KMS-11 (cell line): ENCODE results near the gene LPP.

Source experiments
- H2AFZ ChIP-seq: fragments of 200-600 bp; sonication (generic); 2 replicates; pipeline ENCODE4 v1.6.1; 2016; ENCODE audit warnings: antibody characterized with exemption, mixed run types, low read depth
- H3K27ac ChIP-seq: fragments of 200-600 bp; sonication (generic); 2 replicates; pipeline ENCODE4 v1.6.1; 2016; ENCODE audit warnings: mild to moderate bottlenecking, mixed run types
- H3K27me3 ChIP-seq: fragments of 200-600 bp; sonication (generic); 2 replicates; pipeline ENCODE4 v1.6.1; 2017; ENCODE audit warnings: mild to moderate bottlenecking, low read depth, mixed run types, moderate library complexity; ENCODE audit not compliant: insufficient read depth
- H3K36me3 ChIP-seq: fragments of 200-600 bp; sonication (generic); 2 replicates; pipeline ENCODE4 v1.6.1; 2017; ENCODE audit warnings: mild to moderate bottlenecking, mixed run types; ENCODE audit not compliant: insufficient read depth
- H3K4me1 ChIP-seq: fragments of 200-600 bp; sonication (generic); 2 replicates; pipeline ENCODE4 v1.6.1; 2016; ENCODE audit warnings: mild to moderate bottlenecking, low read depth, mixed run types; ENCODE audit not compliant: poor library complexity, severe bottlenecking
- H3K4me2 ChIP-seq: fragments of 200-600 bp; sonication (generic); 2 replicates; pipeline ENCODE4 v1.7.0; 2016; ENCODE audit warnings: mild to moderate bottlenecking, mixed run types
- H3K4me3 ChIP-seq: fragments of 200-600 bp; sonication (generic); IDR thresholded peaks from 2 replicates; pipeline ENCODE4 v1.6.1; 2017; ENCODE audit warnings: low read depth, low read length, mixed read lengths; ENCODE audit not compliant: insufficient read depth
- H3K79me2 ChIP-seq: fragments of 200-600 bp; sonication (generic); 2 replicates; pipeline ENCODE4 v1.6.1; 2016; ENCODE audit warnings: low read depth, mixed run types; ENCODE audit not compliant: insufficient read depth
- H3K9ac ChIP-seq: fragments of 200-600 bp; sonication (generic); 2 replicates; pipeline ENCODE4 v1.6.1; 2016; ENCODE audit warnings: mild to moderate bottlenecking, mixed run types
- H4K20me1 ChIP-seq: fragments of 200-600 bp; sonication (generic); 2 replicates; pipeline ENCODE4 v1.6.1; 2016; ENCODE audit warnings: mild to moderate bottlenecking, mixed run types; ENCODE audit not compliant: insufficient read depth
- CTCF ChIP-seq: fragments of 200-600 bp; sonication (generic); conservative IDR thresholded peaks from 2 replicates; pipeline ENCODE4 v1.6.1; 2017; ENCODE audit warnings: low read depth, mild to moderate bottlenecking, antibody characterized with exemption, low read length, moderate library complexity, mixed read lengths

The LPP gene

DNA sequence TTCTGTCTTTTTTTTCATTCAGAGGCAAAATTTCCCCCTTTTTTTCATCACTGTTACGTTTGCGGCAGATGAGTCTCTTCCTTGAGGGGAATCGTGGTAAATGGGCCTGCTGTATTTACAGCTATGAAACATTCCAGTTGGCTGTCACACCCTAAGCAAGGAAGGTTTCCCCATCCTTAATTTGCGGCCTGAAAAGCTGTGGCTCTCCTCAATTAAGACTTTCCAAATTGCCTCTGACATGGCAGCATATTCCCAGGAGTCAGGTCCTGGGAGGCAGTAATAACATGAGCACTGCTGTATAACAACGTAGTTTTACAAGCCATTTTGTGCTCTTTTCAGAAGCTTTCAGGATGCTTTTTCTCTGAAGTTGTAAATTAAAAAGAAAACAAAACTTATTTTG, 420.9 kb downstream of the LPP start:
- no peaks in the 10 kb centered on the region for H4K20me1 ChIP-seq
- H3K9ac ChIP-seq: no peak overlapping the region
- TF ChIP-seq CTCF: no peak
- H3K27ac ChIP-seq: no peak overlapping the region
- H3K36me3 ChIP-seq: no peaks in the 10 kb centered on the region
- no peaks in the 10 kb centered on the region for H3K4me1 ChIP-seq
- H3K27me3 ChIP-seq: no peaks in the 10 kb centered on the region
- H3K4me3 ChIP-seq: no peak overlapping the region
- H2AFZ ChIP-seq: no peak overlapping the region
- no peak overlapping the region for H3K4me2 ChIP-seq
- H3K79me2 ChIP-seq: no peaks in the 10 kb centered on the region

- H3K4me2 ChIP-seq: no peak overlapping the region
- H3K27ac ChIP-seq: no peak overlapping the region
- no peak overlapping the region for H2AFZ ChIP-seq
- H3K36me3 ChIP-seq: no peaks in the 10 kb centered on the region
- no peaks in the 10 kb centered on the region for H3K79me2 ChIP-seq
- H3K9ac ChIP-seq: no peak overlapping the region
- no peaks in the 10 kb centered on the region for H4K20me1 ChIP-seq
- no peak for TF ChIP-seq CTCF
- no peaks in the 10 kb centered on the region for H3K27me3 ChIP-seq
- no peaks in the 10 kb centered on the region for H3K4me1 ChIP-seq
- no peak overlapping the region for H3K4me3 ChIP-seq
Observed at GRCh38 chr3:188575501-188575900, 421.5 kb downstream of the LPP start.

DNA sequence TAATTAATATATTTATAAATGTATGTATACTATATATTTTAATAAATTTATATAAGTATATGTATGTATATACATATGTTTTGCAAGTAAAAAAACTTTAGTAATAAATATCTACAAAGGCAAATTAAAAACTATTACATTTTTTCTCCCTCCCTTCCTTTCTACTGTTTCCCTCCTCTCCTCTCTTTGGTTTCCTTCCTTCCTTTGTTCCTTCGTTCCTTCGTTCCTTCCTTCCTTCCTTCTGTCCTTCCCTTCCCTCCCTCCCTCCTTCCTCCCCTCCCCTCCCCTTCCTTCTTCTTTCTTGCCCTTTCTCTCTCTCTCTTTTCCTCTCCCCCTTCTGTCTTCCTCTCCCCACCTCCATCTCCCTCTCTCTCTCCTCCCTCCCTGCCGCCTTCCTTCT, 423.6 kb downstream of the LPP start:
- Histone ChIP-seq H3K27me3 (no peaks in the 10 kb centered on the region), H3K27ac (no peak overlapping the region), H3K36me3 (no peaks in the 10 kb centered on the region), H2AFZ (no peak overlapping the region), H4K20me1 (no peaks in the 10 kb centered on the region), H3K79me2 (no peaks in the 10 kb centered on the region), H3K9ac (no peak overlapping the region), H3K4me2 (no peak overlapping the region), H3K4me1 (no peaks in the 10 kb centered on the region), H3K4me3 (no peak overlapping the region)
- no peak for TF ChIP-seq CTCF

GRCh38 chr3:188578576-188579363, 424.8 kb downstream of the LPP start:
- Histone ChIP-seq H2AFZ (no peak overlapping the region), H3K4me1 (no peaks in the 10 kb centered on the region), H3K27ac (no peak overlapping the region), H3K4me2 (no peak overlapping the region), H4K20me1 (no peaks in the 10 kb centered on the region), H3K79me2 (no peaks in the 10 kb centered on the region), H3K9ac (no peak overlapping the region), H3K36me3 (no peaks in the 10 kb centered on the region), H3K27me3 (no peaks in the 10 kb centered on the region), H3K4me3 (no peak overlapping the region)
- no peak for TF ChIP-seq CTCF
